GM23338 (cell line): ENCODE data around the gene FIGN.

ENCODE experiments used
- CREB1 ChIP-seq: fragments of 250-450 bp; sonication (Bioruptor Pico); IDR thresholded peaks from 2 replicates; pipeline ENCODE4 v1.5.0; 2020; ENCODE audit warnings: low read depth, mild to moderate bottlenecking, moderate library complexity
- CTCF ChIP-seq, 2 experiments: fragments of 200-600 bp in 1 of 2; sonication (generic) in 1 of 2; conservative IDR thresholded peaks; 2 replicates each; pipeline versions ENCODE4 v1.5.1 to v1.6.1; 2016 to 2017; ENCODE audit warnings: antibody characterized with exemption in 2 of 2, low read depth in 2 of 2, mild to moderate bottlenecking in 2 of 2, moderate library complexity in 1 of 2
- ETS1 ChIP-seq: IDR thresholded peaks from 2 replicates; pipeline ENCODE4 v1.6.1; 2016; ENCODE audit warnings: antibody characterized with exemption
- EZH2 ChIP-seq: fragments of 200-600 bp; sonication (generic); IDR thresholded peaks from one replicate; pipeline ENCODE4 v1.8.0; 2017; ENCODE audit warnings: antibody characterized with exemption, mild to moderate bottlenecking, low read depth; ENCODE audit not compliant: unreplicated experiment
- EZH2phosphoT487 ChIP-seq: fragments of 200-600 bp; sonication (generic); IDR thresholded peaks from one replicate; pipeline ENCODE4 v1.8.1; 2018; ENCODE audit warnings: antibody characterized with exemption; ENCODE audit not compliant: unreplicated experiment
- POLR2AphosphoS5 ChIP-seq: IDR thresholded peaks from 2 replicates; pipeline ENCODE4 v1.6.1; 2016; ENCODE audit warnings: antibody characterized with exemption, low read depth
- REST ChIP-seq: IDR thresholded peaks from one replicate; pipeline ENCODE4 v1.6.1; 2018; ENCODE audit warnings: antibody characterized with exemption; ENCODE audit not compliant: unreplicated experiment

GRCh38 chr2:163662141-163662780 lies 73.5 kb downstream of the FIGN start:
- TF ChIP-seq EZH2 (no peak), CTCF (conservative IDR thresholded peaks at IDR 0.05; ENCODE audit: low read depth in 2 of 2) (no peak), CREB1 (CRISPR knock-in tag) (no peak), REST (no peak), EZH2phosphoT487 (no peak), ETS1 (no peak), POLR2AphosphoS5 (no peak)
